WTC11 (cell line): Measurements from ENCODE around the gene FBXL13. TPM values are rescaled to one million over a fixed set of nuclear protein-coding genes. Genes with fewer than 3 reads are reported as not detected.

Source experiments
- ATAC-seq: fragments of 200-7000 bp; cut with Tn5 transposase; 2 replicates; pipeline ENCODE4 v1.10.0; 2021; ENCODE audit warnings: mild to moderate bottlenecking, moderate library complexity
- CTCF ChIA-PET: fragments of 300-600 bp; sonication (Branson Sonifier 250); formaldehyde crosslinking; loops from one replicate; lab custom pipeline; 2021; ENCODE audit warnings: antibody characterized with exemption; lab: Charles Lee
- POLR2A ChIA-PET: fragments of 350-600 bp; sonication (Branson Sonifier 250); formaldehyde crosslinking; loops from one replicate; lab custom pipeline; 2021; ENCODE audit warnings: antibody characterized with exemption; lab: Charles Lee
- DNase-seq: peaks from one replicate; pipeline ENCODE4 v3.0.0; 2021; ENCODE audit warnings: low spot score
- H3K27ac Mint-ChIP-seq: 2 replicates; pipeline ENCODE4 v1.8.0; 2021; ENCODE audit warnings: mixed read lengths
- H3K27me3 Mint-ChIP-seq: 2 replicates; pipeline ENCODE4 v1.8.0; 2021; ENCODE audit warnings: low read depth, mild to moderate bottlenecking, moderate library complexity, mixed read lengths
- H3K36me3 Mint-ChIP-seq: 2 replicates; pipeline ENCODE4 v1.8.0; 2021; ENCODE audit warnings: mixed read lengths
- H3K4me1 Mint-ChIP-seq: 2 replicates; pipeline ENCODE4 v1.8.0; 2022; ENCODE audit warnings: mixed read lengths
- H3K4me3 Mint-ChIP-seq: 2 replicates; pipeline ENCODE4 v1.8.0; 2021; ENCODE audit warnings: mild to moderate bottlenecking, moderate library complexity, mixed read lengths
- H3K9me3 Mint-ChIP-seq: 2 replicates; pipeline ENCODE4 v1.8.0; 2021; ENCODE audit warnings: mixed read lengths
- ARID4B ChIP-seq: sonication (generic); formaldehyde crosslinking; IDR thresholded peaks from 2 replicates; pipeline ENCODE4 v1.8.0; 2023; ENCODE audit warnings: missing genetic modification reagents, mild to moderate bottlenecking, borderline replicate concordance
- CREM ChIP-seq: sonication (generic); formaldehyde crosslinking; IDR thresholded peaks from 2 replicates; pipeline ENCODE4 v1.8.1; 2022; ENCODE audit warnings: mild to moderate bottlenecking, missing genetic modification reagents, moderate library complexity
- ERG ChIP-seq: fragments of 250-450 bp; sonication (Bioruptor Pico); IDR thresholded peaks from 2 replicates; pipeline ENCODE4 v1.8.0; 2021; ENCODE audit warnings: mild to moderate bottlenecking
- JAZF1 ChIP-seq: fragments of 250-450 bp; sonication (Bioruptor Pico); IDR thresholded peaks from 2 replicates; pipeline ENCODE4 v1.9.0; 2021; ENCODE audit warnings: moderate library complexity, mild to moderate bottlenecking, inconsistent platforms
- NFATC4 ChIP-seq: fragments of 250-450 bp; sonication (Bioruptor Pico); IDR thresholded peaks from 2 replicates; pipeline ENCODE4 v1.9.0; 2021; ENCODE audit warnings: mild to moderate bottlenecking
- NR2C2 ChIP-seq: sonication (generic); formaldehyde crosslinking; IDR thresholded peaks from 2 replicates; pipeline ENCODE4 v1.8.0; 2022; ENCODE audit warnings: mild to moderate bottlenecking, missing genetic modification reagents
- NR3C1 ChIP-seq: sonication (generic); formaldehyde crosslinking; conservative IDR thresholded peaks from 2 replicates; pipeline ENCODE4 v1.8.1; 2023; ENCODE audit warnings: low read depth, mild to moderate bottlenecking, missing genetic modification reagents
- PREB ChIP-seq: sonication (generic); formaldehyde crosslinking; IDR thresholded peaks from 2 replicates; pipeline ENCODE4 v1.8.1; 2022; ENCODE audit warnings: mild to moderate bottlenecking, missing genetic modification reagents, moderate library complexity, borderline replicate concordance
- STAT6 ChIP-seq: sonication (generic); formaldehyde crosslinking; conservative IDR thresholded peaks from 2 replicates; pipeline ENCODE4 v1.8.1; 2023; ENCODE audit warnings: mild to moderate bottlenecking, low read depth, missing genetic modification reagents, moderate library complexity
- ZNF219 ChIP-seq: sonication (generic); formaldehyde crosslinking; IDR thresholded peaks from 2 replicates; pipeline ENCODE4 v1.8.0; 2023; ENCODE audit warnings: missing genetic modification reagents, mild to moderate bottlenecking, borderline replicate concordance
- ZNF396 ChIP-seq: fragments of 250-450 bp; sonication (Bioruptor Pico); IDR thresholded peaks from 2 replicates; pipeline ENCODE4 v1.8.0; 2021; ENCODE audit warnings: mild to moderate bottlenecking, moderate library complexity, borderline replicate concordance
- ZNF423 ChIP-seq: fragments of 250-450 bp; sonication (Bioruptor Pico); IDR thresholded peaks from 2 replicates; pipeline ENCODE4 v2.1.2; 2022; ENCODE audit warnings: mild to moderate bottlenecking, moderate library complexity
- ZNF512 ChIP-seq: sonication (generic); formaldehyde crosslinking; IDR thresholded peaks from 2 replicates; pipeline ENCODE4 v1.8.1; 2022; ENCODE audit warnings: missing genetic modification reagents, borderline replicate concordance
- total RNA-seq: library from RNA; stranded (reverse); gene quantifications from 3 replicates; pipeline ENCODE4 v1.2.3, GENCODE V29; 2021
- TF ChIP-seq, protein P1 (sequence below): sonication (generic); formaldehyde crosslinking; IDR thresholded peaks from 2 replicates; pipeline ENCODE4 v1.8.1; 2023; ENCODE audit warnings: mild to moderate bottlenecking, missing genetic modification reagents, borderline replicate concordance
- TF ChIP-seq, protein P2 (sequence below): fragments of 250-450 bp; sonication (Bioruptor Pico); IDR thresholded peaks from 2 replicates; pipeline ENCODE4 v1.9.0; 2021; ENCODE audit warnings: mild to moderate bottlenecking, borderline replicate concordance

The FBXL13 gene
- total RNA-seq, 1 experiment from 2014 or later, result 1.7 TPM

DNA sequence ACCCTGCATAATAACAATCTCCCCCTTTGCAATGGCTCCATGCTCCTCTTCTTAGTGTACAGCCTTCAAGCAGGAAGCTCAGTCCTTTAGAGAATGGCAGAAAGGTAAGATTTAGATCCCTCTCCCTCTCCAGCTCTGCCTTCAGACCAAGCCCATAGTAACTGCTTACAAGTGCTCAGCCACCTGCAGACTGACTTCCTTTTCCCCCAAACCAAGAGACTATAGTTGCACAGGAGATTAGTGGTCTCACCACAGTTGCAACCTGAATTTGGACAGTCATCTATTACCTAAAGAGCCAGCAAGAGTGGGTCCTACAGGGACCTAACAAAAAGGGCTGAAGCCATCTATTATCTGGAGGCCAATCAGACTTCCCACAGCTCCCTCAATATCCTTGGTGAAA, 16.5 kb downstream of the FBXL13 start:
- no peaks in the 10 kb centered on the region for H3K27me3 Mint-ChIP-seq
- DNase-seq (no peak), ATAC-seq (no peak)
- POLR2A ChIA-PET, result no interaction called here
- peaks cover 7% of the 10 kb centered on the region; the same call in 1 of the 2 replicates for H3K4me1 Mint-ChIP-seq
- no peak overlapping the region for H3K27ac Mint-ChIP-seq
- CTCF ChIA-PET, result no interaction called here
- H3K4me3 Mint-ChIP-seq, result no peak overlapping the region
- H3K9me3 Mint-ChIP-seq, result peaks cover 6% of the 10 kb centered on the region; the same call in 1 of the 2 replicates
- peaks cover 10% of the 10 kb centered on the region for H3K36me3 Mint-ChIP-seq
- TF ChIP-seq NR3C1 (CRISPR knock-in tag) (no peak), PREB (no peak), ZNF512 (CRISPR knock-in tag) (no peak), ZNF219 (CRISPR knock-in tag) (no peak), ERG (no peak), NR2C2 (CRISPR knock-in tag) (no peak), CREM (CRISPR knock-in tag) (no peak), ZNF423 (CRISPR knock-in tag) (no peak), JAZF1 (CRISPR knock-in tag) (no peak), NFATC4 (CRISPR knock-in tag) (no peak), STAT6 (CRISPR knock-in tag) (no peak), ZNF396 (CRISPR knock-in tag) (no peak), ARID4B (no peak)
- TF ChIP-seq, protein P1, sequence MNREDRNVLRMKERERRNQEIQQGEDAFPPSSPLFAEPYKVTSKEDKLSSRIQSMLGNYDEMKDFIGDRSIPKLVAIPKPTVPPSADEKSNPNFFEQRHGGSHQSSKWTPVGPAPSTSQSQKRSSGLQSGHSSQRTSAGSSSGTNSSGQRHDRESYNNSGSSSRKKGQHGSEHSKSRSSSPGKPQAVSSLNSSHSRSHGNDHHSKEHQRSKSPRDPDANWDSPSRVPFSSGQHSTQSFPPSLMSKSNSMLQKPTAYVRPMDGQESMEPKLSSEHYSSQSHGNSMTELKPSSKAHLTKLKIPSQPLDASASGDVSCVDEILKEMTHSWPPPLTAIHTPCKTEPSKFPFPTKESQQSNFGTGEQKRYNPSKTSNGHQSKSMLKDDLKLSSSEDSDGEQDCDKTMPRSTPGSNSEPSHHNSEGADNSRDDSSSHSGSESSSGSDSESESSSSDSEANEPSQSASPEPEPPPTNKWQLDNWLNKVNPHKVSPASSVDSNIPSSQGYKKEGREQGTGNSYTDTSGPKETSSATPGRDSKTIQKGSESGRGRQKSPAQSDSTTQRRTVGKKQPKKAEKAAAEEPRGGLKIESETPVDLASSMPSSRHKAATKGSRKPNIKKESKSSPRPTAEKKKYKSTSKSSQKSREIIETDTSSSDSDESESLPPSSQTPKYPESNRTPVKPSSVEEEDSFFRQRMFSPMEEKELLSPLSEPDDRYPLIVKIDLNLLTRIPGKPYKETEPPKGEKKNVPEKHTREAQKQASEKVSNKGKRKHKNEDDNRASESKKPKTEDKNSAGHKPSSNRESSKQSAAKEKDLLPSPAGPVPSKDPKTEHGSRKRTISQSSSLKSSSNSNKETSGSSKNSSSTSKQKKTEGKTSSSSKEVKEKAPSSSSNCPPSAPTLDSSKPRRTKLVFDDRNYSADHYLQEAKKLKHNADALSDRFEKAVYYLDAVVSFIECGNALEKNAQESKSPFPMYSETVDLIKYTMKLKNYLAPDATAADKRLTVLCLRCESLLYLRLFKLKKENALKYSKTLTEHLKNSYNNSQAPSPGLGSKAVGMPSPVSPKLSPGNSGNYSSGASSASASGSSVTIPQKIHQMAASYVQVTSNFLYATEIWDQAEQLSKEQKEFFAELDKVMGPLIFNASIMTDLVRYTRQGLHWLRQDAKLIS, result no peak
- TF ChIP-seq, protein P2, sequence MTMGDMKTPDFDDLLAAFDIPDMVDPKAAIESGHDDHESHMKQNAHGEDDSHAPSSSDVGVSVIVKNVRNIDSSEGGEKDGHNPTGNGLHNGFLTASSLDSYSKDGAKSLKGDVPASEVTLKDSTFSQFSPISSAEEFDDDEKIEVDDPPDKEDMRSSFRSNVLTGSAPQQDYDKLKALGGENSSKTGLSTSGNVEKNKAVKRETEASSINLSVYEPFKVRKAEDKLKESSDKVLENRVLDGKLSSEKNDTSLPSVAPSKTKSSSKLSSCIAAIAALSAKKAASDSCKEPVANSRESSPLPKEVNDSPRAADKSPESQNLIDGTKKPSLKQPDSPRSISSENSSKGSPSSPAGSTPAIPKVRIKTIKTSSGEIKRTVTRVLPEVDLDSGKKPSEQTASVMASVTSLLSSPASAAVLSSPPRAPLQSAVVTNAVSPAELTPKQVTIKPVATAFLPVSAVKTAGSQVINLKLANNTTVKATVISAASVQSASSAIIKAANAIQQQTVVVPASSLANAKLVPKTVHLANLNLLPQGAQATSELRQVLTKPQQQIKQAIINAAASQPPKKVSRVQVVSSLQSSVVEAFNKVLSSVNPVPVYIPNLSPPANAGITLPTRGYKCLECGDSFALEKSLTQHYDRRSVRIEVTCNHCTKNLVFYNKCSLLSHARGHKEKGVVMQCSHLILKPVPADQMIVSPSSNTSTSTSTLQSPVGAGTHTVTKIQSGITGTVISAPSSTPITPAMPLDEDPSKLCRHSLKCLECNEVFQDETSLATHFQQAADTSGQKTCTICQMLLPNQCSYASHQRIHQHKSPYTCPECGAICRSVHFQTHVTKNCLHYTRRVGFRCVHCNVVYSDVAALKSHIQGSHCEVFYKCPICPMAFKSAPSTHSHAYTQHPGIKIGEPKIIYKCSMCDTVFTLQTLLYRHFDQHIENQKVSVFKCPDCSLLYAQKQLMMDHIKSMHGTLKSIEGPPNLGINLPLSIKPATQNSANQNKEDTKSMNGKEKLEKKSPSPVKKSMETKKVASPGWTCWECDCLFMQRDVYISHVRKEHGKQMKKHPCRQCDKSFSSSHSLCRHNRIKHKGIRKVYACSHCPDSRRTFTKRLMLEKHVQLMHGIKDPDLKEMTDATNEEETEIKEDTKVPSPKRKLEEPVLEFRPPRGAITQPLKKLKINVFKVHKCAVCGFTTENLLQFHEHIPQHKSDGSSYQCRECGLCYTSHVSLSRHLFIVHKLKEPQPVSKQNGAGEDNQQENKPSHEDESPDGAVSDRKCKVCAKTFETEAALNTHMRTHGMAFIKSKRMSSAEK (CRISPR knock-in tag), result no peak
